GM12878 (cell line): ENCODE measurements around the gene BRME1. TPM values are rescaled to one million over a fixed set of nuclear protein-coding genes. Genes with fewer than 3 reads are reported as not detected.

Experiments
- ATF7 ChIP-seq: fragments of 450-650 bp; IDR thresholded peaks from 2 replicates; pipeline ENCODE4 v1.6.1; 2016; ENCODE audit warnings: low read depth, mild to moderate bottlenecking
- CHD1 ChIP-seq: IDR thresholded peaks from 2 replicates; pipeline ENCODE4 v1.6.1; 2012; ENCODE audit warnings: low read depth, low read length, improper control_type of control experiment
- CREB1 ChIP-seq: IDR thresholded peaks from 2 replicates; pipeline ENCODE4 v1.6.1; 2012; ENCODE audit warnings: low read depth, mild to moderate bottlenecking, inconsistent platforms
- CREM ChIP-seq: IDR thresholded peaks from 2 replicates; pipeline ENCODE4 v1.6.1; 2014; ENCODE audit warnings: antibody characterized with exemption, low read depth
- EGR1 ChIP-seq, 2 experiments: IDR thresholded peaks; 1 replicate in 1 of 2; 2 replicates in 1 of 2; pipeline ENCODE4 v1.6.1; 2011 to 2012; ENCODE audit warnings: low read depth in 2 of 2, low read length in 2 of 2, borderline replicate concordance in 1 of 2, mild to moderate bottlenecking in 1 of 2, moderate library complexity in 1 of 2
- IKZF1 ChIP-seq: fragments of 450-650 bp; conservative IDR thresholded peaks from 2 replicates; pipeline ENCODE4 v1.6.1; 2017; ENCODE audit warnings: antibody characterized with exemption, mild to moderate bottlenecking
- MEF2B ChIP-seq: fragments of 450-650 bp; IDR thresholded peaks from 2 replicates; pipeline ENCODE4 v1.6.1; 2018; ENCODE audit warnings: mild to moderate bottlenecking, moderate library complexity; ENCODE audit not compliant: partially characterized antibody, poor library complexity, severe bottlenecking
- NR2C1 ChIP-seq: fragments of 450-650 bp; IDR thresholded peaks from 2 replicates; pipeline ENCODE4 v1.6.1; 2017; ENCODE audit warnings: antibody characterized with exemption, mild to moderate bottlenecking, moderate library complexity
- NR2C2 ChIP-seq: IDR thresholded peaks from 2 replicates; pipeline ENCODE4 v1.6.1; 2011; ENCODE audit warnings: borderline replicate concordance, low read depth; ENCODE audit not compliant: control insufficient read depth, insufficient read length
- POU2F2 ChIP-seq: IDR thresholded peaks from 3 replicates; pipeline ENCODE4 v1.6.1; 2011; ENCODE audit warnings: low read depth, mild to moderate bottlenecking, low read length, borderline replicate concordance
- RAD51 ChIP-seq: fragments of 450-650 bp; IDR thresholded peaks from 2 replicates; pipeline ENCODE4 v1.6.1; 2016; ENCODE audit warnings: moderate library complexity, mild to moderate bottlenecking, inconsistent platforms
- SIN3A ChIP-seq: IDR thresholded peaks from 2 replicates; pipeline ENCODE4 v1.6.1; 2012; ENCODE audit warnings: low read depth, low read length, improper control_type of control experiment
- SMAD1 ChIP-seq: fragments of 450-650 bp; IDR thresholded peaks from 2 replicates; pipeline ENCODE4 v1.6.1; 2018; ENCODE audit warnings: mild to moderate bottlenecking, low read depth; ENCODE audit not compliant: partially characterized antibody
- SMAD5 ChIP-seq: IDR thresholded peaks from 2 replicates; pipeline ENCODE4 v1.6.1; 2016; ENCODE audit warnings: antibody characterized with exemption, low read depth
- SREBF1 ChIP-seq: IDR thresholded peaks from 2 replicates; pipeline ENCODE4 v1.6.1; 2012; ENCODE audit warnings: mild to moderate bottlenecking, low read length
- SREBF2 ChIP-seq: IDR thresholded peaks from 2 replicates; pipeline ENCODE4 v1.6.1; 2012; ENCODE audit warnings: mild to moderate bottlenecking, low read length
- TAF1 ChIP-seq: IDR thresholded peaks from 2 replicates; pipeline ENCODE4 v1.6.1; 2011; ENCODE audit warnings: mild to moderate bottlenecking, low read depth, low read length, borderline replicate concordance
- TCF3 ChIP-seq: IDR thresholded peaks from 2 replicates; pipeline ENCODE4 v1.6.1; 2012; ENCODE audit warnings: low read depth, mild to moderate bottlenecking, low read length, borderline replicate concordance; ENCODE audit not compliant: insufficient read depth
- YY1 ChIP-seq: IDR thresholded peaks from 2 replicates; pipeline ENCODE4 v1.6.1; 2011; ENCODE audit warnings: low read depth, mild to moderate bottlenecking, low read length
- ZSCAN29 ChIP-seq: fragments of 450-650 bp; IDR thresholded peaks from 2 replicates; pipeline ENCODE4 v1.6.1; 2017; ENCODE audit warnings: mild to moderate bottlenecking, moderate library complexity
- polyA plus RNA-seq, 11 experiments: library from polyadenylated mRNA; depleted of rRNA in 4 of 11; unstranded in 6 of 11; stranded (reverse) in 5 of 11; fragments of >200 nt; fragmentation: Nextera tagmentation in 4 of 11; fragmentation: Illumina TruSeq in 1 of 11; extraction: Ambion mirVana in 4 of 11; extraction: Trizol in 1 of 11; gene quantifications; 1 replicate in 1 of 11; 2 replicates in 10 of 11; pipeline versions ENCODE4 v1.2.1 to v1.2.3, GENCODE V29; 2011 to 2016; ENCODE audit warnings: inconsistent platforms in 2 of 11, missing spikeins in 2 of 11, low read depth in 1 of 11
- total RNA-seq, 4 experiments: library from RNA; depleted of rRNA in 3 of 4; stranded (reverse); fragments of >200 nt in 3 of 4; fragmentation: Illumina TruSeq in 1 of 4; extraction: Trizol in 1 of 4; gene quantifications; 2 replicates each; pipeline versions ENCODE4 v1.2.1 to v1.2.3, GENCODE V29; 2013 to 2021
- TF ChIP-seq, protein P1 (sequence below): fragments of 450-650 bp; conservative IDR thresholded peaks from 2 replicates; pipeline ENCODE4 v1.6.1; 2017; ENCODE audit warnings: mild to moderate bottlenecking, moderate library complexity
- TF ChIP-seq, protein P2 (sequence below): fragments of 450-650 bp; IDR thresholded peaks from 2 replicates; pipeline ENCODE4 v1.6.1; 2017; ENCODE audit warnings: low read depth, mild to moderate bottlenecking, moderate library complexity
- TF ChIP-seq, protein P3 (sequence below): fragments of 450-650 bp; IDR thresholded peaks from 2 replicates; pipeline ENCODE4 v1.6.1; 2017; ENCODE audit warnings: mild to moderate bottlenecking
- TF ChIP-seq, protein P4 (sequence below): fragments of 150-350 bp; IDR thresholded peaks from 2 replicates; pipeline ENCODE4 v1.6.1; 2014; ENCODE audit warnings: mild to moderate bottlenecking, low read depth, low read length

The BRME1 gene
- total and polyA plus RNA-seq, 10 of the 15 experiments (the other 5 are each of a cell fraction or from before 2014, with no cell fraction given): 0.07 to 2.2 (median 1.1) TPM; not detected in 1

DNA sequence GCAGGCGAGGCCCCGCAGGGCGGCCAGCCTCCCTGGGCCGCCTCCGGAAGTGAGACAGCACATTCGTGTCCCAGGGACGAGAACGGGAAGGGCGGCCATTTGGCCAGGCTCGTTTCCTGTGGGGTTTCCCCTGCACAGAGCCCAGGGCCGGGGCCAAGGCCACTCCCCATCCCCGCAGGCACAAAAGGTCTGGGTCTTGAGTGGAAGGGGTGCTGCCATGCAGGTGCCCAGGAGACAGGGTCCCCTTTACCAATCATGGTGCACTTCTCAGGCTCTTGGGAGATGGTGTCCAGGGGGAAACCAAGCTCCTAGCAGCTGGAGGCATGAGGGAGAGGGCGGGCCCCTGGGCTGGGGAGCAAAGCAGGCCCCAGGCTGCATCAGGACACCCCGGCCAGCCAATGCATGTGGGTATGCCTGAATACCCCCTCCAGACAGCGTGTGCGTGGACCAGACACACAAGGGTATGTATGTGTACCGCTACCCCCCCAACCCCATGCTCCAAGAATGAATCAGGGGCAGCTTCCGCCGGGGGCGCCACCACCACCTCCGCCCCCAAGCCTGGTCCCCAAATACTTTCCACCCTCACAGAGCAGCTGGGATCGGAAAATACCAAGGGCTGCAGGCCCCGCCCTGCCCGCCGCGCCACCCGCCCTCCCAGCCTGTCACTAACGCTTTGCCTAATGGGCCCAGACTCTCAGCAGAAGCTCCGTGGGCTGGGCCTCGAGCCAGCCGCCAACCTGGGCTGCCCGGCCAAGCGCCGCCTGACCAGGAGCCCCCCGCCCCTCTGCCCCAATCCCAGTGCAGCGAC, 66.6 kb downstream of the BRME1 start (continued):
- TF ChIP-seq SREBF1 (peak; percentile 26; the same call in 1 of the 2 replicates), SREBF2 (no peak), TCF3 (peak; percentile 38; the same call in 1 of the 2 replicates), NR2C1 (no peak), IKZF1 (peak; percentile 97), POU2F2 (0 out of 3 replicates have a peak, but pooled peaks have one; percentile 70), ZSCAN29 (peak; percentile 43; the same call in 1 of the 2 replicates), RAD51 (no peak), EGR1 (IDR thresholded peaks at IDR 0.05; ENCODE audit: borderline replicate concordance in 1 of 2, low read depth in 2 of 2, low read length in 2 of 2) (peak in 1 of 2 experiments; percentile 75; a peak in 1 of 3 replicates), NR2C2 (no peak), SIN3A (peak; percentile 39; the same call in 1 of the 2 replicates), MEF2B (peak; percentile 45), CREM (peak; percentile 60; the same call in 1 of the 2 replicates), TAF1 (peak; percentile 88), SMAD5 (peak; percentile 78; the same call in 1 of the 2 replicates), CREB1 (peak; percentile 71), SMAD1 (peak; percentile 60), CHD1 (no peak), ATF7 (peak; percentile 31), YY1 (peak; percentile 95)
- TF ChIP-seq, protein P1, sequence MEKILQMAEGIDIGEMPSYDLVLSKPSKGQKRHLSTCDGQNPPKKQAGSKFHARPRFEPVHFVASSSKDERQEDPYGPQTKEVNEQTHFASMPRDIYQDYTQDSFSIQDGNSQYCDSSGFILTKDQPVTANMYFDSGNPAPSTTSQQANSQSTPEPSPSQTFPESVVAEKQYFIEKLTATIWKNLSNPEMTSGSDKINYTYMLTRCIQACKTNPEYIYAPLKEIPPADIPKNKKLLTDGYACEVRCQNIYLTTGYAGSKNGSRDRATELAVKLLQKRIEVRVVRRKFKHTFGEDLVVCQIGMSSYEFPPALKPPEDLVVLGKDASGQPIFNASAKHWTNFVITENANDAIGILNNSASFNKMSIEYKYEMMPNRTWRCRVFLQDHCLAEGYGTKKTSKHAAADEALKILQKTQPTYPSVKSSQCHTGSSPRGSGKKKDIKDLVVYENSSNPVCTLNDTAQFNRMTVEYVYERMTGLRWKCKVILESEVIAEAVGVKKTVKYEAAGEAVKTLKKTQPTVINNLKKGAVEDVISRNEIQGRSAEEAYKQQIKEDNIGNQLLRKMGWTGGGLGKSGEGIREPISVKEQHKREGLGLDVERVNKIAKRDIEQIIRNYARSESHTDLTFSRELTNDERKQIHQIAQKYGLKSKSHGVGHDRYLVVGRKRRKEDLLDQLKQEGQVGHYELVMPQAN: peak; percentile 74
- TF ChIP-seq, protein P2, sequence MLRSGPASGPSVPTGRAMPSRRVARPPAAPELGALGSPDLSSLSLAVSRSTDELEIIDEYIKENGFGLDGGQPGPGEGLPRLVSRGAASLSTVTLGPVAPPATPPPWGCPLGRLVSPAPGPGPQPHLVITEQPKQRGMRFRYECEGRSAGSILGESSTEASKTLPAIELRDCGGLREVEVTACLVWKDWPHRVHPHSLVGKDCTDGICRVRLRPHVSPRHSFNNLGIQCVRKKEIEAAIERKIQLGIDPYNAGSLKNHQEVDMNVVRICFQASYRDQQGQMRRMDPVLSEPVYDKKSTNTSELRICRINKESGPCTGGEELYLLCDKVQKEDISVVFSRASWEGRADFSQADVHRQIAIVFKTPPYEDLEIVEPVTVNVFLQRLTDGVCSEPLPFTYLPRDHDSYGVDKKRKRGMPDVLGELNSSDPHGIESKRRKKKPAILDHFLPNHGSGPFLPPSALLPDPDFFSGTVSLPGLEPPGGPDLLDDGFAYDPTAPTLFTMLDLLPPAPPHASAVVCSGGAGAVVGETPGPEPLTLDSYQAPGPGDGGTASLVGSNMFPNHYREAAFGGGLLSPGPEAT: peak; percentile 71
- TF ChIP-seq, protein P3, sequence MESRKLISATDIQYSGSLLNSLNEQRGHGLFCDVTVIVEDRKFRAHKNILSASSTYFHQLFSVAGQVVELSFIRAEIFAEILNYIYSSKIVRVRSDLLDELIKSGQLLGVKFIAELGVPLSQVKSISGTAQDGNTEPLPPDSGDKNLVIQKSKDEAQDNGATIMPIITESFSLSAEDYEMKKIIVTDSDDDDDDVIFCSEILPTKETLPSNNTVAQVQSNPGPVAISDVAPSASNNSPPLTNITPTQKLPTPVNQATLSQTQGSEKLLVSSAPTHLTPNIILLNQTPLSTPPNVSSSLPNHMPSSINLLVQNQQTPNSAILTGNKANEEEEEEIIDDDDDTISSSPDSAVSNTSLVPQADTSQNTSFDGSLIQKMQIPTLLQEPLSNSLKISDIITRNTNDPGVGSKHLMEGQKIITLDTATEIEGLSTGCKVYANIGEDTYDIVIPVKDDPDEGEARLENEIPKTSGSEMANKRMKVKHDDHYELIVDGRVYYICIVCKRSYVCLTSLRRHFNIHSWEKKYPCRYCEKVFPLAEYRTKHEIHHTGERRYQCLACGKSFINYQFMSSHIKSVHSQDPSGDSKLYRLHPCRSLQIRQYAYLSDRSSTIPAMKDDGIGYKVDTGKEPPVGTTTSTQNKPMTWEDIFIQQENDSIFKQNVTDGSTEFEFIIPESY: no peak
- TF ChIP-seq, protein P4, sequence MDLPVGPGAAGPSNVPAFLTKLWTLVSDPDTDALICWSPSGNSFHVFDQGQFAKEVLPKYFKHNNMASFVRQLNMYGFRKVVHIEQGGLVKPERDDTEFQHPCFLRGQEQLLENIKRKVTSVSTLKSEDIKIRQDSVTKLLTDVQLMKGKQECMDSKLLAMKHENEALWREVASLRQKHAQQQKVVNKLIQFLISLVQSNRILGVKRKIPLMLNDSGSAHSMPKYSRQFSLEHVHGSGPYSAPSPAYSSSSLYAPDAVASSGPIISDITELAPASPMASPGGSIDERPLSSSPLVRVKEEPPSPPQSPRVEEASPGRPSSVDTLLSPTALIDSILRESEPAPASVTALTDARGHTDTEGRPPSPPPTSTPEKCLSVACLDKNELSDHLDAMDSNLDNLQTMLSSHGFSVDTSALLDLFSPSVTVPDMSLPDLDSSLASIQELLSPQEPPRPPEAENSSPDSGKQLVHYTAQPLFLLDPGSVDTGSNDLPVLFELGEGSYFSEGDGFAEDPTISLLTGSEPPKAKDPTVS: no peak
